Urinary bladder (tissue), 4 donors: Measurements from ENCODE around the gene TXN. TPM values are rescaled to one million over a fixed set of nuclear protein-coding genes. Genes with fewer than 3 reads are reported as not detected.

Experiments
- DNase-seq: peaks from one replicate; pipeline ENCODE4 v3.0.0-alpha.2; 2015; ENCODE audit errors: extremely low spot score
- H3K27ac ChIP-seq: one replicate; pipeline ENCODE4 v1.5.1; 2013; ENCODE audit warnings: low read depth, mild to moderate bottlenecking, moderate library complexity
- H3K36me3 ChIP-seq: one replicate; pipeline ENCODE4 v1.6.1; 2013; ENCODE audit warnings: mild to moderate bottlenecking, moderate library complexity; ENCODE audit not compliant: insufficient read depth
- H3K4me1 ChIP-seq: one replicate; pipeline ENCODE4 v1.6.1; 2013; ENCODE audit warnings: mild to moderate bottlenecking, moderate library complexity; ENCODE audit not compliant: insufficient read depth
- H3K4me3 ChIP-seq: one replicate; pipeline ENCODE4 v1.5.1; 2013; ENCODE audit warnings: low read depth, low read length
- WGBS: extraction: QIAGEN DNeasy Blood & Tissue Kit; methylation state at CpG from one replicate; pipeline ENCODE4 v1.1.7; 2013; 5-methylcytosine and 5-hydroxymethylcytosine counted together
- polyA plus RNA-seq: library from polyadenylated mRNA; stranded (reverse); fragments of 200-250 nt; gene quantifications from one replicate; pipeline ENCODE4 v1.2.3, GENCODE V29; 2013
- total RNA-seq: library from RNA; depleted of rRNA; stranded (reverse); fragments of >200 nt; gene quantifications from one replicate; pipeline ENCODE4 v1.2.3, GENCODE V29; 2014
- donor health status: healthy with polysubstance abuse.
- donor health status: healthy.

Gene TXN
- total RNA-seq, result 90.6 TPM
- polyA plus RNA-seq, result 211 TPM

GRCh38 chr9:110256380-110257096 lies at the start of gene TXN:
TSS of gene TXN (minus strand) at chr9:110256507. CDS start at chr9:110256435, 72 bp downstream.
- H3K36me3 ChIP-seq, result no peaks in the 10 kb centered on the region
- WGBS, result under 1% methylated on average over 65 of the region's 65 CpGs
- H3K4me1 ChIP-seq, result no peaks in the 10 kb centered on the region
- H3K27ac ChIP-seq, result peak within 1 kb of the TSS; percentile 87
- DNase-seq, result peak; percentile 47
- H3K4me3 ChIP-seq, result peak within 1 kb of the TSS; percentile 93

GRCh38 chr9:110303133-110303532 lies 46.8 kb upstream of the TXN start:
- no peaks in the 10 kb centered on the region for H3K36me3 ChIP-seq
- H3K4me3 ChIP-seq, result no peak overlapping the region
- WGBS, result 67% methylated on average over 1 of the region's 1 CpG
- H3K4me1 ChIP-seq, result no peaks in the 10 kb centered on the region
- no peak for DNase-seq
- no peak overlapping the region for H3K27ac ChIP-seq

GRCh38 chr9:110298043-110298605 lies 41.8 kb upstream of the TXN start:
- no peak for DNase-seq
- H3K4me3 ChIP-seq, result no peak overlapping the region
- WGBS, result 65% methylated on average over 2 of the region's 2 CpGs

GRCh38 chr9:110293248-110293647 lies 36.9 kb upstream of the TXN start:
- DNase-seq, result no peak
- Histone ChIP-seq H3K36me3 (no peaks in the 10 kb centered on the region), H3K27ac (no peak overlapping the region), H3K4me3 (no peak overlapping the region), H3K4me1 (no peaks in the 10 kb centered on the region)
- WGBS, result 85% methylated on average over 1 of the region's 1 CpG

More at GRCh38 chr9:110298043-110298605, 41.8 kb upstream of the TXN start:
- Histone ChIP-seq H3K36me3 (no peaks in the 10 kb centered on the region), H3K4me1 (no peaks in the 10 kb centered on the region), H3K27ac (no peak overlapping the region)

GRCh38 chr9:110291921-110292557 lies 35.7 kb upstream of the TXN start:
- H3K4me1 ChIP-seq, result no peaks in the 10 kb centered on the region

GRCh38 chr9:110290001-110290400 lies 33.7 kb upstream of the TXN start:
- Histone ChIP-seq H3K4me3 (no peak overlapping the region), H3K36me3 (no peaks in the 10 kb centered on the region), H3K4me1 (no peaks in the 10 kb centered on the region), H3K27ac (no peak overlapping the region)
- DNase-seq, result no peak
- WGBS, result 74% methylated on average over 1 of the region's 1 CpG

More at GRCh38 chr9:110291921-110292557, 35.7 kb upstream of the TXN start:
- DNase-seq, result no peak
- Histone ChIP-seq H3K36me3 (no peaks in the 10 kb centered on the region), H3K4me3 (no peak overlapping the region), H3K27ac (no peak overlapping the region)
- 89% methylated on average over 28 of the region's 28 CpGs for WGBS

- Histone ChIP-seq H3K4me1 (no peaks in the 10 kb centered on the region), H3K36me3 (no peaks in the 10 kb centered on the region), H3K4me3 (no peak overlapping the region), H3K27ac (no peak overlapping the region)
- WGBS, result 82% methylated on average over 4 of the region's 4 CpGs
- DNase-seq, result no peak
These were observed 32.2 kb upstream of the TXN start for GRCh38 chr9:110288503-110288902.

GRCh38 chr9:110287289-110287680 lies 31.0 kb upstream of the TXN start:
- 90% methylated on average over 6 of the region's 6 CpGs for WGBS
- Histone ChIP-seq H3K4me3 (no peak overlapping the region), H3K27ac (no peak overlapping the region), H3K4me1 (no peaks in the 10 kb centered on the region), H3K36me3 (no peaks in the 10 kb centered on the region)
- DNase-seq, result no peak

- Histone ChIP-seq H3K4me3 (no peak overlapping the region), H3K4me1 (no peaks in the 10 kb centered on the region), H3K36me3 (no peaks in the 10 kb centered on the region), H3K27ac (peak overlapping the region; percentile 38)
- DNase-seq, result no peak
- WGBS, result 85% methylated on average over 6 of the region's 6 CpGs
These were observed 28.0 kb upstream of the TXN start for GRCh38 chr9:110284211-110284844.

GRCh38 chr9:110283751-110284150 lies 27.4 kb upstream of the TXN start:
- Histone ChIP-seq H3K4me3 (no peak overlapping the region), H3K36me3 (no peaks in the 10 kb centered on the region), H3K4me1 (no peaks in the 10 kb centered on the region), H3K27ac (no peak overlapping the region)
- peak; percentile 6 for DNase-seq
- 68% methylated on average over 1 of the region's 1 CpG for WGBS

GRCh38 chr9:110282739-110283081 lies 26.4 kb upstream of the TXN start:
- 80% methylated on average over 6 of the region's 6 CpGs for WGBS
- DNase-seq, result no peak

GRCh38 chr9:110282018-110282738 lies 25.9 kb upstream of the TXN start:
- DNase-seq, result no peak
- H3K36me3 ChIP-seq, result no peaks in the 10 kb centered on the region
- H3K4me3 ChIP-seq, result no peak overlapping the region
- WGBS, result 73% methylated on average over 4 of the region's 4 CpGs
- H3K4me1 ChIP-seq, result no peaks in the 10 kb centered on the region
- no peak overlapping the region for H3K27ac ChIP-seq

More at GRCh38 chr9:110282739-110283081, 26.4 kb upstream of the TXN start:
- no peak overlapping the region for H3K4me3 ChIP-seq
- no peaks in the 10 kb centered on the region for H3K36me3 ChIP-seq
- no peaks in the 10 kb centered on the region for H3K4me1 ChIP-seq
- H3K27ac ChIP-seq, result no peak overlapping the region

GRCh38 chr9:110278080-110278707 lies 21.9 kb upstream of the TXN start:
- Histone ChIP-seq H3K27ac (no peak overlapping the region), H3K36me3 (no peaks in the 10 kb centered on the region), H3K4me3 (no peak overlapping the region), H3K4me1 (no peaks in the 10 kb centered on the region)
- WGBS, result 83% methylated on average over 3 of the region's 3 CpGs
- DNase-seq, result no peak
